HL-60 (cell line): ENCODE results near the gene KY.

Source experiments
- DNase-seq, 2 experiments: peaks; one replicate each; pipeline ENCODE4 v3.0.0-alpha.2; 2010 to 2020; ENCODE audit warnings: low read depth in 1 of 2, low spot score in 1 of 2
- H3K27ac ChIP-seq: fragments of 250-450 bp; sonication (Bioruptor Pico); replicated peaks from 2 replicates; pipeline ENCODE4 v1.5.1; 2020; ENCODE audit warnings: mild to moderate bottlenecking, moderate library complexity
- H3K27me3 ChIP-seq: fragments of 250-450 bp; sonication (Bioruptor Pico); 2 replicates; pipeline ENCODE4 v1.5.1; 2021; ENCODE audit warnings: mild to moderate bottlenecking, moderate library complexity; ENCODE audit not compliant: insufficient read depth, poor library complexity, severe bottlenecking
- H3K4me3 ChIP-seq: replicated peaks from 2 replicates; pipeline ENCODE4 v1.5.1; 2011; ENCODE audit warnings: mild to moderate bottlenecking, control low read depth, low read length; ENCODE audit not compliant: insufficient read depth
- GABPA ChIP-seq: IDR thresholded peaks from 2 replicates; pipeline ENCODE4 v1.6.1; 2012; ENCODE audit warnings: low read depth
- POLR2AphosphoS5 ChIP-seq: IDR thresholded peaks from 2 replicates; pipeline ENCODE4 v1.6.1; 2012; ENCODE audit warnings: low read depth
- SPI1 ChIP-seq: IDR thresholded peaks from 2 replicates; pipeline ENCODE4 v1.6.1; 2012; ENCODE audit warnings: low read depth, mild to moderate bottlenecking, borderline replicate concordance
- TF ChIP-seq, protein P1 (sequence below): IDR thresholded peaks from one replicate; pipeline ENCODE4 v1.5.1; 2011; ENCODE audit warnings: low read length, control low read depth, inconsistent platforms; ENCODE audit not compliant: insufficient read depth
- TF ChIP-seq, protein P2 (sequence below): IDR thresholded peaks from 2 replicates; pipeline ENCODE4 v1.6.1; 2012; ENCODE audit warnings: low read depth; ENCODE audit not compliant: insufficient replicate concordance

The KY gene

GRCh38 chr3:134603480-134603879 lies 47.3 kb downstream of the KY start:
- TF ChIP-seq, protein P1, sequence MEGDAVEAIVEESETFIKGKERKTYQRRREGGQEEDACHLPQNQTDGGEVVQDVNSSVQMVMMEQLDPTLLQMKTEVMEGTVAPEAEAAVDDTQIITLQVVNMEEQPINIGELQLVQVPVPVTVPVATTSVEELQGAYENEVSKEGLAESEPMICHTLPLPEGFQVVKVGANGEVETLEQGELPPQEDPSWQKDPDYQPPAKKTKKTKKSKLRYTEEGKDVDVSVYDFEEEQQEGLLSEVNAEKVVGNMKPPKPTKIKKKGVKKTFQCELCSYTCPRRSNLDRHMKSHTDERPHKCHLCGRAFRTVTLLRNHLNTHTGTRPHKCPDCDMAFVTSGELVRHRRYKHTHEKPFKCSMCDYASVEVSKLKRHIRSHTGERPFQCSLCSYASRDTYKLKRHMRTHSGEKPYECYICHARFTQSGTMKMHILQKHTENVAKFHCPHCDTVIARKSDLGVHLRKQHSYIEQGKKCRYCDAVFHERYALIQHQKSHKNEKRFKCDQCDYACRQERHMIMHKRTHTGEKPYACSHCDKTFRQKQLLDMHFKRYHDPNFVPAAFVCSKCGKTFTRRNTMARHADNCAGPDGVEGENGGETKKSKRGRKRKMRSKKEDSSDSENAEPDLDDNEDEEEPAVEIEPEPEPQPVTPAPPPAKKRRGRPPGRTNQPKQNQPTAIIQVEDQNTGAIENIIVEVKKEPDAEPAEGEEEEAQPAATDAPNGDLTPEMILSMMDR = no peak
- TF ChIP-seq GABPA (no peak), POLR2AphosphoS5 (no peak), SPI1 (no peak)
- TF ChIP-seq, protein P2, sequence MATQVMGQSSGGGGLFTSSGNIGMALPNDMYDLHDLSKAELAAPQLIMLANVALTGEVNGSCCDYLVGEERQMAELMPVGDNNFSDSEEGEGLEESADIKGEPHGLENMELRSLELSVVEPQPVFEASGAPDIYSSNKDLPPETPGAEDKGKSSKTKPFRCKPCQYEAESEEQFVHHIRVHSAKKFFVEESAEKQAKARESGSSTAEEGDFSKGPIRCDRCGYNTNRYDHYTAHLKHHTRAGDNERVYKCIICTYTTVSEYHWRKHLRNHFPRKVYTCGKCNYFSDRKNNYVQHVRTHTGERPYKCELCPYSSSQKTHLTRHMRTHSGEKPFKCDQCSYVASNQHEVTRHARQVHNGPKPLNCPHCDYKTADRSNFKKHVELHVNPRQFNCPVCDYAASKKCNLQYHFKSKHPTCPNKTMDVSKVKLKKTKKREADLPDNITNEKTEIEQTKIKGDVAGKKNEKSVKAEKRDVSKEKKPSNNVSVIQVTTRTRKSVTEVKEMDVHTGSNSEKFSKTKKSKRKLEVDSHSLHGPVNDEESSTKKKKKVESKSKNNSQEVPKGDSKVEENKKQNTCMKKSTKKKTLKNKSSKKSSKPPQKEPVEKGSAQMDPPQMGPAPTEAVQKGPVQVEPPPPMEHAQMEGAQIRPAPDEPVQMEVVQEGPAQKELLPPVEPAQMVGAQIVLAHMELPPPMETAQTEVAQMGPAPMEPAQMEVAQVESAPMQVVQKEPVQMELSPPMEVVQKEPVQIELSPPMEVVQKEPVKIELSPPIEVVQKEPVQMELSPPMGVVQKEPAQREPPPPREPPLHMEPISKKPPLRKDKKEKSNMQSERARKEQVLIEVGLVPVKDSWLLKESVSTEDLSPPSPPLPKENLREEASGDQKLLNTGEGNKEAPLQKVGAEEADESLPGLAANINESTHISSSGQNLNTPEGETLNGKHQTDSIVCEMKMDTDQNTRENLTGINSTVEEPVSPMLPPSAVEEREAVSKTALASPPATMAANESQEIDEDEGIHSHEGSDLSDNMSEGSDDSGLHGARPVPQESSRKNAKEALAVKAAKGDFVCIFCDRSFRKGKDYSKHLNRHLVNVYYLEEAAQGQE = no peak
- no peak for DNase-seq
- H3K27ac ChIP-seq = no peak overlapping the region
- H3K27me3 ChIP-seq = no peaks in the 10 kb centered on the region
- H3K4me3 ChIP-seq = no peak overlapping the region

DNA sequence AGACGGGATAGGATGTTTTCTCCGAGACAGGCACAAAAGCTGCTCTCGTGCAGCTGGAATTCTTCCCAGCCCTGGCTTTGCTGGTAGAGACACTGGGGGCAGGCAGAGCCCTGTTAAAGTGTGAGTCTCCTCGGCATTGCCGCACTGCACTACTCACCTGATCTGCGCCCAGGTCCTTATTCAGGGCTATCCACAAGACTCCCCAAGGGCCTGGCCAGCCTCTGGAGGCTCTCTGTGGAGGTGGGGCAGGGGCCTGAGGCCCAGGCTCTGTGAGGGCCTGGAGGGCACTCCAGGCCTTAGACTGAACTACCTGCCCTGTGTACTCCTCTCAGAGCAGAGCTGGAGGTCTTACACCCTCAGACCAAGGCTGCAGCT lies 48.4 kb downstream of the KY start:
- no peak for TF ChIP-seq POLR2AphosphoS5
- TF ChIP-seq, protein P2 = no peak
- TF ChIP-seq GABPA = no peak
- TF ChIP-seq, protein P1 = no peak
- no peak for TF ChIP-seq SPI1

DNA sequence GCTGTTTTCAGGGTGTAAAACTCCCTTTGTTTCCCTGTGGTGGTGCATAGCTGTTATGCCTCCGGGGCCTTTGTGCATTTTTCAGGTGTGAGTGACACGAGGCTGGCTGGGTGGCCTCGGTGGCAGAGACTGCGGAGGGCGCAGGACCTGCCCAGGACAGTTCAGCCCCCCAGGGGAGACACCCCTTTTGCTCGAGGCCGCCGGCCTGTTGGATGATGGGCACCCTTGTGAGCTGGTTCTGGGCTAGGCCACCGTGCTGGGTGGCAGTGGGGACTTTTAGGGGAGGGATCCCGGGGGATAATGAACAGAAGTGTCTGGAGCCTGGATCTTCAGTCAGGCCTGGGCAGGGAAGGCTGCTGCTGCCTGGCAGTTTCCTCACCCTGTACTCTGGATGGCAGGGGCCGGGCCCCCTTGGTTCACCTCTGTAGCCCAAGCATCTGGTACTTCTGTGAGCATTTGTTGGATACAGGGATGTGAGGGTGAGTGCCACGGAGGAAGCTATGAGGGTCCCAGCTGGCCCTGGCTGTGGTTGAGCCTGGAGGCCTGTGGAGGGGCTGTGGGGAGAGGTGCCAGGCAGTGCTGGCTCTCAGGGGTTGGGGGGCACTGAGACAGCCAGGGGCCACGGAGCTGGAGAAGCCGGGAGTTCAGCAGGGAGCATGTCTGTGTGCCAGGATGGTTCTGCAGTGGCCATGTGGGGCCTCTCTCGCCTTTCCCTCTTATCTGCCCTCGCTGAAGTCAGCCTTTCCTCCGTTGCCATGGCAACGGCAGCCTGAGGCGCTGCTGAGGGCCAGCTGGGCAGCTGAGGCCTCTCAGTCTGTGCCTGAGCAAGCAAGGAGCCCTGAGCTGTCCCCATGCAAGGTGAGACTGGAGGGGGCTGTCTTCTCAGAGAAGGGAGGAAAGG lies 49.0 kb downstream of the KY start:
- Histone ChIP-seq H3K27me3 (no peaks in the 10 kb centered on the region), H3K27ac (no peak overlapping the region), H3K4me3 (no peak overlapping the region)
- no peak for DNase-seq
- TF ChIP-seq, protein P2 = no peak
- TF ChIP-seq POLR2AphosphoS5 (no peak), GABPA (no peak), SPI1 (no peak)
- TF ChIP-seq, protein P1 = no peak

More for the DNA sequence above, 48.4 kb downstream of the KY start:
- no peak overlapping the region for H3K27ac ChIP-seq
- no peaks in the 10 kb centered on the region for H3K27me3 ChIP-seq
- no peak for DNase-seq
- no peak overlapping the region for H3K4me3 ChIP-seq
